SH-SY5Y (cell line): ENCODE measurements around the gene RPL35A.

Experiments used
- GATA2 ChIP-seq: IDR thresholded peaks from 2 replicates; pipeline ENCODE4 v1.6.1; 2011; ENCODE audit warnings: mild to moderate bottlenecking, low read depth, low read length
- GATA3 ChIP-seq: IDR thresholded peaks from 2 replicates; pipeline ENCODE4 v1.6.1; 2011; ENCODE audit warnings: low read depth, mild to moderate bottlenecking, low read length, moderate library complexity

DNA sequence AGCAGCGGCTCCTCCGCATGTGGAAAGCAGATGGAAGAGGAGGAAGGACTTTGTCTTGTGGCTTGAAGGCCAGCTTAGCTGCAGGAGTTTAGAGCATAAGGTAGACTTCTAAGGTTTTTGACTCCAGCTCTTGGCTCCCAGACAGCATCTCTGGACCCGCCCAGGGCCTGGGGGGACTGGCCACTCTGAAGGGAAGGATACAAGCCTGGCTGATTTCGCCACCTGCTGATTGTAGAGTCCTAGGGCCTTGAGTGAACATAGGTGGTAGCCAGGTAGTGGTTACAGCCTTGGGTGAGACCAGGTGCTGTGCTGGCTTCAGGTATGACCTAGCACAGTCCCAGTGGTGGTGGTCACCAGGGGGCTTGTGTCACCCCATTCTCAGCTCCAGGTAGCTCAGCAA lies 48.4 kb upstream of the RPL35A start:
- no peak for TF ChIP-seq GATA2
- no peak for TF ChIP-seq GATA3
